Measurements from ENCODE around the gene ADH1C. TPM values are rescaled to one million over a fixed set of nuclear protein-coding genes. Genes with fewer than 3 reads are reported as not detected.
"Not testable (repeated sequence)": the region's sequence is repeated elsewhere in the genome, so short reads cannot be mapped to it uniquely, and the experiment has no call there.

Gene ADH1C
- total RNA-seq, 2 donors from 2014 or later = 1.7 to 14.5 TPM

DNA sequence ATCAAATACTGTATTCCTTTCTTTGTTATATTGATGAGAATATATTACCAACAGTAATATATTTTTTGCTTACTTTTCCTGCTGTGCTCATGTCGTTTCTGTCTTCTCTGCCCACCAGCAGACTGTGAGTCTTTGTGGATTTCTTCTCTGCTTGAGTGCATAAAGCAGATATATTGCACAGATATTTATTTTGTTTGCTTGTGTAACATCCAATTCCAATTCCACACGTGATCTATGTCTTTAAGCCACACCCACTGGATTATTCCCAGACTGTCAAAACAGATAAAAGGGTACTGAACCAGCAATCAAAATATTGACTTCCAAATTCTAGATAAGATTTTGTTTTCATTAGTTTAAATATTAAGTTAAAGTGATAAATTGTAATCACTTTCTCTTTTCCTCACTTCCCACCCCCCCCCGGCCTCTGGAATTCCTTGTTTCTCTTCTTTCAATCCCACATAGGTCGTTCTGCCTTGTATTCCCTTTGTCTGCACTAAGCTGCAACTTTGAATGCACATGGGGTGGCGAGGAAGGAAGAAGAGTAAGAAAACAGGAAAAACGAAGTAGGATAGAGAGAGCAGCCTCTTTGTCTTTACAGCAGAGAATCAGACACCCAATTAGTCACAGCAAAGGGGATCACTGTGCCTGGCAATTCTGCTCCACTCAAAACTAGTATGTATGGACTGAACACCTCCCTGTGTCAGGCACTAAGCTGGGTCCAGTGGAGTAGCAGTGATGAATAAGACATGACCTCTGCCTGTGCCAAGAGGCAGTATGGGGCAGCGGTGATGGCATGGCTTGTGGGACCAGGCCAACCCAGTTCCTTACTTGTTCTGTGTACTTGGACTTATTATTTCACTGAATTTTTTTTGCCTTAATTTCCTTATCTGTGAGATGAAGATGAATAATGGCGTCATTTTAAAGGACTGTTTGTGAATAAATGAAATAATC is 31.0 kb downstream of the ADH1C start, which contains the start of gene ADH1B:
TSS of gene ADH1B (minus strand) at position 161 of the 951 bp plus-strand sequence. CDS start at position 91, 70 bp downstream.
- Histone ChIP-seq H3K4me1 (replicated peaks) (no peaks in the 10 kb centered on the region), H3K9me3 (no peaks in the 10 kb centered on the region), H3K36me3 (no peaks in the 10 kb centered on the region), H3K27me3 (replicated peaks; ENCODE audit: insufficient read depth) (no peaks in the 10 kb centered on the region), H3K27ac (no peak within 1 kb of the TSS), H3K4me3 (no peak within 1 kb of the TSS)
- no peak for DNase-seq (ENCODE audit: low spot score)
- intact Hi-C loops (cut with DNase I) = loop anchor here (10.0 kb wide), 1 partner anchor 237 kb away; the partner anchor contains the start of gene ADH5
- TF ChIP-seq POLR2AphosphoS5 (IDR thresholded peaks at IDR 0.05) (no peak), POLR2A (IDR thresholded peaks at IDR 0.05) (no peak)
- TF ChIP-seq, protein P1, sequence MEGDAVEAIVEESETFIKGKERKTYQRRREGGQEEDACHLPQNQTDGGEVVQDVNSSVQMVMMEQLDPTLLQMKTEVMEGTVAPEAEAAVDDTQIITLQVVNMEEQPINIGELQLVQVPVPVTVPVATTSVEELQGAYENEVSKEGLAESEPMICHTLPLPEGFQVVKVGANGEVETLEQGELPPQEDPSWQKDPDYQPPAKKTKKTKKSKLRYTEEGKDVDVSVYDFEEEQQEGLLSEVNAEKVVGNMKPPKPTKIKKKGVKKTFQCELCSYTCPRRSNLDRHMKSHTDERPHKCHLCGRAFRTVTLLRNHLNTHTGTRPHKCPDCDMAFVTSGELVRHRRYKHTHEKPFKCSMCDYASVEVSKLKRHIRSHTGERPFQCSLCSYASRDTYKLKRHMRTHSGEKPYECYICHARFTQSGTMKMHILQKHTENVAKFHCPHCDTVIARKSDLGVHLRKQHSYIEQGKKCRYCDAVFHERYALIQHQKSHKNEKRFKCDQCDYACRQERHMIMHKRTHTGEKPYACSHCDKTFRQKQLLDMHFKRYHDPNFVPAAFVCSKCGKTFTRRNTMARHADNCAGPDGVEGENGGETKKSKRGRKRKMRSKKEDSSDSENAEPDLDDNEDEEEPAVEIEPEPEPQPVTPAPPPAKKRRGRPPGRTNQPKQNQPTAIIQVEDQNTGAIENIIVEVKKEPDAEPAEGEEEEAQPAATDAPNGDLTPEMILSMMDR (IDR thresholded peaks at IDR 0.05) = no peak
- WGBS = 54% methylated on average over 8 of the region's 8 CpGs

GRCh38 chr4:99317811-99318210 is 34.7 kb downstream of the ADH1C start:
- WGBS = 97% methylated on average over 8 of the region's 8 CpGs
- intact Hi-C loops (cut with DNase I); H3K27ac ChIP-seq; H3K4me1 ChIP-seq (replicated peaks); DNase-seq (ENCODE audit: low spot score); H3K36me3 ChIP-seq; H3K9me3 ChIP-seq; H3K4me3 ChIP-seq; H3K27me3 ChIP-seq (replicated peaks; ENCODE audit: insufficient read depth): not testable (repeated sequence)

GRCh38 chr4:99317354-99317753 is 35.2 kb downstream of the ADH1C start:
- no peaks in the 10 kb centered on the region for H3K27me3 ChIP-seq (replicated peaks; ENCODE audit: insufficient read depth)
- intact Hi-C loops (cut with DNase I) = no loop called here
- 79% methylated on average over 3 of the region's 3 CpGs for WGBS
- no peaks in the 10 kb centered on the region for H3K9me3 ChIP-seq
- H3K4me3 ChIP-seq = no peak overlapping the region
- no peaks in the 10 kb centered on the region for H3K4me1 ChIP-seq (replicated peaks)
- H3K27ac ChIP-seq = no peak overlapping the region
- TF ChIP-seq POLR2A (IDR thresholded peaks at IDR 0.05) (no peak), POLR2AphosphoS5 (IDR thresholded peaks at IDR 0.05) (no peak)
- TF ChIP-seq, protein P1 (IDR thresholded peaks at IDR 0.05) = no peak
- DNase-seq (ENCODE audit: low spot score) = no peak
- H3K36me3 ChIP-seq = no peaks in the 10 kb centered on the region

- no peak overlapping the region for H3K27ac ChIP-seq
- DNase-seq (ENCODE audit: low spot score) = no peak
- H3K4me3 ChIP-seq = no peak overlapping the region
- no peaks in the 10 kb centered on the region for H3K9me3 ChIP-seq
- no peaks in the 10 kb centered on the region for H3K4me1 ChIP-seq (replicated peaks)
- 68% methylated on average over 6 of the region's 6 CpGs for whole genome bisulfite sequencing
- TF ChIP-seq POLR2AphosphoS5 (IDR thresholded peaks at IDR 0.05) (no peak), POLR2A (IDR thresholded peaks at IDR 0.05) (no peak)
- TF ChIP-seq, protein P1 (IDR thresholded peaks at IDR 0.05) = no peak
- H3K27me3 ChIP-seq (replicated peaks; ENCODE audit: insufficient read depth) = no peaks in the 10 kb centered on the region
- H3K36me3 ChIP-seq = no peaks in the 10 kb centered on the region
- intact Hi-C loops (cut with DNase I) = no loop called here
These were observed 36.7 kb downstream of the ADH1C start for GRCh38 chr4:99315839-99316238.

- no peak for DNase-seq (ENCODE audit: low spot score)
- TF ChIP-seq POLR2A (IDR thresholded peaks at IDR 0.05) (no peak), POLR2AphosphoS5 (IDR thresholded peaks at IDR 0.05) (no peak)
- no peak overlapping the region for H3K27ac ChIP-seq
- 94% methylated on average over 1 of the region's 1 CpG for WGBS
- H3K9me3 ChIP-seq = no peaks in the 10 kb centered on the region
- H3K4me1 ChIP-seq (replicated peaks) = no peaks in the 10 kb centered on the region
- H3K36me3 ChIP-seq = no peaks in the 10 kb centered on the region
- no peaks in the 10 kb centered on the region for H3K27me3 ChIP-seq (replicated peaks; ENCODE audit: insufficient read depth)
- no peak overlapping the region for H3K4me3 ChIP-seq
- intact Hi-C loops (cut with DNase I) = no loop called here
These were observed 38.3 kb downstream of the ADH1C start for GRCh38 chr4:99314211-99314610.

All from prostate gland (tissue), 2 donors.